B cell (primary cell): ENCODE data around the gene DACT1. TPM values are rescaled to one million over a fixed set of nuclear protein-coding genes. Genes with fewer than 3 reads are reported as not detected.

Experiments
- ATAC-seq: fragments of 200-7000 bp; cut with Tn5 transposase; one replicate; pipeline ENCODE4 v1.10.0; 2021; ENCODE audit warnings: low read depth, mild to moderate bottlenecking, moderate number of reproducible peaks, moderate library complexity
- CTCF ChIA-PET: fragments of 350-600 bp; sonication (Branson Sonifier 250); formaldehyde crosslinking; loops from one replicate; lab custom pipeline; 2021; ENCODE audit warnings: antibody characterized with exemption, inconsistent platforms; lab: Charles Lee
- POLR2A ChIA-PET: fragments of 350-600 bp; sonication (Branson Sonifier 250); formaldehyde crosslinking; loops from one replicate; lab custom pipeline; 2021; ENCODE audit warnings: antibody characterized with exemption; lab: Charles Lee
- DNase-seq: peaks from one replicate; pipeline ENCODE4 v3.0.0; 2013
- H2AFZ ChIP-seq: 2 replicates; pipeline ENCODE4 v1.6.1; 2012; ENCODE audit warnings: mild to moderate bottlenecking, low read depth, low read length; ENCODE audit not compliant: insufficient read depth, poor library complexity, severe bottlenecking
- H3K27ac ChIP-seq, 2 donors: 1 replicate in 1 of 2; 2 replicates in 1 of 2; pipeline ENCODE4 v1.5.1; 2012 to 2013; ENCODE audit warnings: low read length in 2 of 2, mild to moderate bottlenecking in 2 of 2, moderate library complexity in 1 of 2
- H3K27me3 ChIP-seq, 4 experiments: fragments of 200-600 bp in 1 of 4; sonication (generic) in 1 of 4; replicated peaks in 1 of 4; 1 replicate in 2 of 4; 2 replicates in 2 of 4; pipeline versions ENCODE4 v1.6.1 to v1.7.0; 2013 to 2016; ENCODE audit warnings: low read length in 3 of 4, mild to moderate bottlenecking in 2 of 4, mixed read lengths in 1 of 4, moderate library complexity in 1 of 4; ENCODE audit not compliant: insufficient read depth in 4 of 4, control insufficient read depth in 3 of 4; ENCODE audit errors: control extremely low read depth in 1 of 4
- H3K36me3 ChIP-seq, 2 experiments: replicated peaks in 1 of 2; 1 replicate in 1 of 2; 2 replicates in 1 of 2; pipeline versions ENCODE4 v1.6.1 to v1.7.1; 2013; ENCODE audit warnings: low read length in 1 of 2; ENCODE audit not compliant: insufficient read depth in 2 of 2, control insufficient read depth in 1 of 2; ENCODE audit errors: control extremely low read depth in 1 of 2, extremely low read depth in 1 of 2
- H3K4me1 ChIP-seq, 2 donors: fragments of 200-600 bp in 1 of 2; sonication (generic) in 1 of 2; 1 replicate in 1 of 2; 2 replicates in 1 of 2; pipeline versions ENCODE4 v1.5.1 to v1.6.1; 2013 to 2017; ENCODE audit warnings: low read length in 2 of 2; ENCODE audit not compliant: control insufficient read depth in 2 of 2, insufficient read depth in 2 of 2
- H3K4me2 ChIP-seq: replicated peaks from 2 replicates; pipeline ENCODE3; 2012; ENCODE audit warnings: mild to moderate bottlenecking, low read depth, low read length; ENCODE audit not compliant: poor library complexity, severe bottlenecking
- H3K4me3 ChIP-seq, 5 experiments: fragments of 200-600 bp in 1 of 5; sonication (generic) in 1 of 5; 1 replicate in 3 of 5; 2 replicates in 2 of 5; pipeline versions ENCODE4 v1.5.1 to v1.7.0; 2011 to 2016; ENCODE audit warnings: low read length in 4 of 5, mild to moderate bottlenecking in 4 of 5, low read depth in 2 of 5, control low read depth in 1 of 5, moderate library complexity in 1 of 5; ENCODE audit not compliant: insufficient read depth in 1 of 5; ENCODE audit errors: control extremely low read depth in 1 of 5, extremely low read depth in 1 of 5
- H3K79me2 ChIP-seq: fragments of 200-600 bp; sonication (generic); one replicate; pipeline ENCODE4 v1.6.0; 2016; ENCODE audit warnings: low read length; ENCODE audit not compliant: control insufficient read depth, insufficient read depth
- H3K9ac ChIP-seq: fragments of 200-600 bp; sonication (generic); 2 replicates; pipeline ENCODE4 v1.6.1; 2017; ENCODE audit warnings: mild to moderate bottlenecking, low read length, moderate library complexity
- H3K9me3 ChIP-seq, 3 donors: one replicate each; pipeline versions ENCODE4 v1.6.1 to v1.7.1; 2013; ENCODE audit warnings: low read length in 2 of 3; ENCODE audit not compliant: control insufficient read depth in 2 of 3, insufficient read depth in 1 of 3; ENCODE audit errors: control extremely low read depth in 1 of 3
- H4K20me1 ChIP-seq: 2 replicates; pipeline ENCODE4 v1.6.0; 2012; ENCODE audit warnings: mild to moderate bottlenecking, low read length; ENCODE audit not compliant: insufficient read depth, control insufficient read depth, poor library complexity, severe bottlenecking
- H3K27ac Mint-ChIP-seq: one replicate; pipeline ENCODE4 v1.8.0; 2021; ENCODE audit warnings: mixed read lengths
- H3K27me3 Mint-ChIP-seq: one replicate; pipeline ENCODE4 v1.8.0; 2021; ENCODE audit warnings: mixed read lengths
- H3K4me1 Mint-ChIP-seq: one replicate; pipeline ENCODE4 v1.8.0; 2021; ENCODE audit warnings: mixed read lengths
- H3K4me3 Mint-ChIP-seq: one replicate; pipeline ENCODE4 v1.8.0; 2021; ENCODE audit warnings: mixed read lengths
- H3K9me3 Mint-ChIP-seq: one replicate; pipeline ENCODE4 v1.8.0; 2022; ENCODE audit warnings: mixed read lengths; ENCODE audit not compliant: insufficient read depth
- EZH2 ChIP-seq: IDR thresholded peaks from 2 replicates; pipeline ENCODE4 v1.6.1; 2012; ENCODE audit warnings: borderline replicate concordance, low read depth, mild to moderate bottlenecking, moderate library complexity, low read length; ENCODE audit not compliant: insufficient read depth, poor library complexity, severe bottlenecking
- WGBS: methylation state at CpG from one replicate; pipeline ENCODE4 v1.1.5; 2013; ENCODE audit warnings: missing lambda C conversion rate; ENCODE audit not compliant: insufficient coverage; 5-methylcytosine and 5-hydroxymethylcytosine counted together
- intact Hi-C: fragments of 100-400 bp; cut with micrococcal nuclease; formaldehyde crosslinking; loops from one replicate; pipeline ENCODE4 v1.10.0; 2022
- polyA plus RNA-seq: library from polyadenylated mRNA; depleted of rRNA; stranded (reverse); fragments of >200 nt; gene quantifications from 2 replicates; pipeline ENCODE4 v1.2.3, GENCODE V29; 2012
- total RNA-seq, 2 donors: library from RNA; stranded (reverse); fragments of 120-200 nt in 1 of 2; gene quantifications; 1 replicate in 1 of 2; 2 replicates in 1 of 2; pipeline versions ENCODE4 v1.2.3 to v1.2.4, GENCODE V29; 2013 to 2022
- TF ChIP-seq, protein P1 (sequence below): fragments of 200-600 bp; IDR thresholded peaks from one replicate; pipeline ENCODE4 v1.8.0; 2022; ENCODE audit warnings: antibody characterized with exemption, mild to moderate bottlenecking

DACT1 gene
- total and polyA plus RNA-seq, 2 donors (not counting 1 experiment from before 2014, with no cell fraction given) = 2.2 to 3.5 TPM

DNA sequence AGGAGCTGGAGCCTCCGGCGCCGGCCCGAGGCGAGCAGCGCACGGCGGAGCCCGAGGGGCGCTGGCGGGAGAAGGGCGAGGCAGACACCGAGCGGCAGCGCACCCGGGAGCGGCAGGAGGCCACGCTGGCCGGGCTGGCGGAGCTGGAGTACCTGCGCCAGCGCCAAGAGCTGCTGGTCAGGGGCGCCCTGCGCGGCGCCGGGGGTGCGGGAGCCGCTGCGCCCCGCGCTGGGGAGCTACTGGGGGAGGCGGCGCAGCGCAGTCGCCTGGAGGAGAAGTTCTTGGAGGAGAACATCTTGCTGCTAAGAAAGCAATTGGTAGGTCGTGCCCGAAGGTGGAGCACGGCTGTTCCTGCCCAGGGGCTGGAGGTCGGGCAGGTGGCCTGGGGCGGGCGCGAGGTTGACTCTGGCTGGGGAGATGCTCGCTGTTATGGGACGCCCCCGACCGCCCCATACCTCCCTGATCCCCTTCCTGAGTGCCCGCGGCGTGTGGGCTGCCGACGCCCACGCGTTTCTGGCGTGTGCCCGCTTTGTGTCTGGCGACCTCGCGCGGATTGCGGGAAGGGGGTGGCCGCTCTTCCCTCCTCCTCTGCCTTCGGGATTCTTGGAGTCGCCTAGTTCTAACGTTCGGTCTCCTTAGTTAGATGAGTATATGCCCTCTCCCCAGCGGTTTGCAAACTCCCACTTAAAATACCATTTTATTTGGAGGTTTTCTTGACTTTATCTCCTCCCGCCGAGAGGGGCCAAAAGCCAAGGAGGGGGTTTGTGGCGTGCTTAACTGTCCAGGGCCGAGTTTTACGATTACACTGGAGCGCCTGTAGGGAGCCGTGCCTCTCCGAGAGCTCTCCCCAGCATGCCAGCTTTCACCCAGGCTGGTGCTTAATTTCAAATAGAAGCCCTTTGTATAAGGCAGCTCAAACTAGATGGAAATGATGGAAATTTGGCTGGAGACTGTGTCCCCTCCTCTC is 752 bp downstream of the DACT1 start:
- H3K9ac ChIP-seq = peak overlapping the region; percentile 72
- no peaks in the 10 kb centered on the region for H3K9me3 ChIP-seq
- H2AFZ ChIP-seq = peak overlapping the region; percentile 78
- H3K9me3 Mint-ChIP-seq = no peaks in the 10 kb centered on the region
- H3K27me3 Mint-ChIP-seq = peaks cover 13% of the 10 kb centered on the region
- peak overlapping the region; percentile 92 for H3K4me3 Mint-ChIP-seq
- peaks cover 0 to 4% (median 0%) of the 10 kb centered on the region in 4 experiments for H3K27me3 ChIP-seq
- peak overlapping the region; percentile 68 for H3K27ac Mint-ChIP-seq
- ATAC-seq (peak; percentile 12), DNase-seq (peak; percentile 68)
- intact Hi-C loops = loop anchor here (2.0 to 10.0 kb wide), 3 partner anchors 550 to 846 kb away; partner anchors contain the start of genes DAAM1, JKAMP and L3HYPDH
- ChIA-PET CTCF (interaction anchor here (0.5 to 1.4 kb wide), 4 partner anchors 51 to 138 kb away, joined by 3 to 6 read pairs (median 4); no protein-coding TSS in a partner anchor), POLR2A (no interaction called here)
- no peaks in the 10 kb centered on the region for H4K20me1 ChIP-seq
- H3K4me3 ChIP-seq = peak overlapping the region; percentile 29 to 67 (median 49)
- no peaks in the 10 kb centered on the region for H3K36me3 ChIP-seq
- peaks cover 48% of the 10 kb centered on the region for H3K4me1 Mint-ChIP-seq
- no peaks in the 10 kb centered on the region for H3K79me2 ChIP-seq
- peaks cover 18 to 44% of the 10 kb centered on the region in 2 donors for H3K4me1 ChIP-seq
- H3K4me2 ChIP-seq = peak overlapping the region; percentile 86
- under 1% methylated on average over 62 of the region's 75 CpGs for WGBS
- no peak for TF ChIP-seq EZH2
- TF ChIP-seq, protein P1, sequence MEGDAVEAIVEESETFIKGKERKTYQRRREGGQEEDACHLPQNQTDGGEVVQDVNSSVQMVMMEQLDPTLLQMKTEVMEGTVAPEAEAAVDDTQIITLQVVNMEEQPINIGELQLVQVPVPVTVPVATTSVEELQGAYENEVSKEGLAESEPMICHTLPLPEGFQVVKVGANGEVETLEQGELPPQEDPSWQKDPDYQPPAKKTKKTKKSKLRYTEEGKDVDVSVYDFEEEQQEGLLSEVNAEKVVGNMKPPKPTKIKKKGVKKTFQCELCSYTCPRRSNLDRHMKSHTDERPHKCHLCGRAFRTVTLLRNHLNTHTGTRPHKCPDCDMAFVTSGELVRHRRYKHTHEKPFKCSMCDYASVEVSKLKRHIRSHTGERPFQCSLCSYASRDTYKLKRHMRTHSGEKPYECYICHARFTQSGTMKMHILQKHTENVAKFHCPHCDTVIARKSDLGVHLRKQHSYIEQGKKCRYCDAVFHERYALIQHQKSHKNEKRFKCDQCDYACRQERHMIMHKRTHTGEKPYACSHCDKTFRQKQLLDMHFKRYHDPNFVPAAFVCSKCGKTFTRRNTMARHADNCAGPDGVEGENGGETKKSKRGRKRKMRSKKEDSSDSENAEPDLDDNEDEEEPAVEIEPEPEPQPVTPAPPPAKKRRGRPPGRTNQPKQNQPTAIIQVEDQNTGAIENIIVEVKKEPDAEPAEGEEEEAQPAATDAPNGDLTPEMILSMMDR = no peak
- H3K27ac ChIP-seq = no peak overlapping the region
